IgD-negative memory B cell (primary cell): Measurements from ENCODE around the gene TMEM178A. TPM values are rescaled to one million over a fixed set of nuclear protein-coding genes. Genes with fewer than 3 reads are reported as not detected.
A peak's percentile ranks its signal among the peaks of the same experiment; 100 is the strongest.

ENCODE experiments used
- H3K27ac Mint-ChIP-seq, 3 donors: one replicate each; pipeline ENCODE4 v1.8.0; 2020 to 2022; ENCODE audit warnings: mild to moderate bottlenecking in 3 of 3, mixed read lengths in 3 of 3, moderate library complexity in 1 of 3
- H3K27me3 Mint-ChIP-seq: one replicate; pipeline ENCODE4 v1.8.0; 2021; ENCODE audit warnings: mixed read lengths
- H3K36me3 Mint-ChIP-seq: one replicate; pipeline ENCODE4 v1.8.0; 2020; ENCODE audit warnings: mild to moderate bottlenecking, mixed read lengths
- H3K4me1 Mint-ChIP-seq, 3 donors: one replicate each; pipeline ENCODE4 v1.8.0; 2020 to 2022; ENCODE audit warnings: mixed read lengths in 3 of 3, mild to moderate bottlenecking in 1 of 3
- H3K4me3 Mint-ChIP-seq, 4 donors: one replicate each; pipeline ENCODE4 v1.8.0; 2020 to 2022; ENCODE audit warnings: mild to moderate bottlenecking in 4 of 4, mixed read lengths in 4 of 4, moderate library complexity in 3 of 4
- H3K9me3 Mint-ChIP-seq, 3 donors: one replicate each; pipeline ENCODE4 v1.8.0; 2020 to 2021; ENCODE audit warnings: mixed read lengths in 3 of 3, mild to moderate bottlenecking in 1 of 3
- polyA plus RNA-seq: library from polyadenylated mRNA; unstranded; fragments of 300-500 nt; fragmentation: Illumina TruSeq; gene quantifications from one replicate; pipeline ENCODE4 v1.2.3, GENCODE V29; 2021

The TMEM178A gene
- polyA plus RNA-seq, 1 donor from 2014 or later: not detected

DNA sequence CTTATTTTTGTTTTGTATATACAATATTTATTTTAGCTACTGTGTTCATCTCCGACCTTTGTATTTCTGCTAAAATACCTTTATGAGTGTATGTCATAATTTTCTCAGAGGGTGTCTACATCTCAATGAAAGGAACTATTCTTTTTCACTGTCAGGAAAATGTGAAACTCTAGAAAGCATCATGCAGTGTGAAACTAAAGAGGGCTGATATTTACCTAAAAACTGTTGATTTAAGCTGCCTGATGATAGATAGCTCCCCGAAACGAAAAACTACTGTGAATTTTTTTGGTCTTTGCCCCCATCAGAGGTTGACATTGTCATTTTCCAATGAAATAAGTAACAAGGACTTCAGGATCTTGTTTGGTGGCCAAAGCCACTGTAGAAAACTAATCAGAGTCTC is 38.8 kb downstream of the TMEM178A start:
- H3K27ac Mint-ChIP-seq: no peak overlapping the region
- peaks cover 11% of the 10 kb centered on the region for H3K27me3 Mint-ChIP-seq
- H3K9me3 Mint-ChIP-seq: peaks cover 5 to 16% (median 11%) of the 10 kb centered on the region in 3 donors
- no peak overlapping the region for H3K4me3 Mint-ChIP-seq
- peaks cover 2% of the 10 kb centered on the region for H3K36me3 Mint-ChIP-seq
- no peaks in the 10 kb centered on the region for H3K4me1 Mint-ChIP-seq

GRCh38 chr2:39705638-39706037 is 39.9 kb downstream of the TMEM178A start:
- H3K27ac Mint-ChIP-seq: no peak overlapping the region
- peaks cover 2% of the 10 kb centered on the region for H3K36me3 Mint-ChIP-seq
- peaks cover 0 to 16% (median 8%) of the 10 kb centered on the region in 3 donors for H3K9me3 Mint-ChIP-seq
- no peak overlapping the region for H3K4me3 Mint-ChIP-seq
- peaks cover 0 to under 1% (median 0%) of the 10 kb centered on the region in 3 donors for H3K4me1 Mint-ChIP-seq
- H3K27me3 Mint-ChIP-seq: peaks cover 12% of the 10 kb centered on the region

GRCh38 chr2:39706312-39706711 is 40.6 kb downstream of the TMEM178A start:
- Mint-ChIP-seq H3K27ac (no peak overlapping the region), H3K36me3 (peaks cover 2% of the 10 kb centered on the region), H3K9me3 (peaks cover 0 to 10% (median 6%) of the 10 kb centered on the region in 3 donors), H3K27me3 (peaks cover 12% of the 10 kb centered on the region), H3K4me1 (peaks cover 0 to 3% (median 0%) of the 10 kb centered on the region in 3 donors), H3K4me3 (no peak overlapping the region)

DNA sequence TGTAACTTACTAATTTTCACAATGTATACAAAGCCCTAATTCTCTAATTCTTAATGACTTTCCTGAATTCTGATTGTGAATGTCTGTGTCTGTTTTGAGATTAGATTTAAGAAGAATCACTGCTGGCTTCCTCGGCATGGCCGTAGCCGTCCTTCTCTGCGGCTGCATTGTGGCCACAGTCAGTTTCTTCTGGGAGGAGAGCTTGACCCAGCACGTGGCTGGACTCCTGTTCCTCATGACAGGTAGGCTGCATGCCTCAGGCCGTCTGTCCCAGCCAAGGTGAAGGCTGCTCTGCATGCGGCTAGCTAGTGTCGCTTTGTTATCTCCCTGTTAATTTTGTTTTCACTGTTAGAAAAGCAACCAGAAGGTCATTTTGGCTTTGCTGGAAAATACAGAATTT is 41.2 kb downstream of the TMEM178A start:
- no peak overlapping the region for H3K4me3 Mint-ChIP-seq
- H3K4me1 Mint-ChIP-seq: peaks cover 0 to 3% (median 0%) of the 10 kb centered on the region in 3 donors
- peak overlapping the region in 1 of 3 donors; percentile 32 for H3K27ac Mint-ChIP-seq
- H3K36me3 Mint-ChIP-seq: peaks cover 2% of the 10 kb centered on the region
- H3K9me3 Mint-ChIP-seq: peaks cover 0 to 5% (median 5%) of the 10 kb centered on the region in 3 donors
- peaks cover 12% of the 10 kb centered on the region for H3K27me3 Mint-ChIP-seq

- Mint-ChIP-seq H3K9me3 (peaks cover 0 to 3% (median 0%) of the 10 kb centered on the region in 3 donors), H3K27ac (no peak overlapping the region), H3K27me3 (peaks cover 14% of the 10 kb centered on the region), H3K4me3 (no peak overlapping the region), H3K4me1 (peaks cover 0 to 3% (median 0%) of the 10 kb centered on the region in 3 donors), H3K36me3 (peaks cover 2% of the 10 kb centered on the region)
Measured at GRCh38 chr2:39708003-39708402, 42.3 kb downstream of the TMEM178A start.

- Mint-ChIP-seq H3K9me3 (peaks cover 0 to 3% (median 0%) of the 10 kb centered on the region in 3 donors), H3K4me3 (no peak overlapping the region), H3K27me3 (peaks cover 16% of the 10 kb centered on the region), H3K4me1 (peaks cover 0 to 5% (median 0%) of the 10 kb centered on the region in 3 donors), H3K36me3 (no peaks in the 10 kb centered on the region), H3K27ac (no peak overlapping the region)
Measured at GRCh38 chr2:39710807-39711206, 45.1 kb downstream of the TMEM178A start.

GRCh38 chr2:39712953-39713352 is 47.2 kb downstream of the TMEM178A start:
- Mint-ChIP-seq H3K27ac (no peak overlapping the region), H3K4me1 (peaks cover 0 to 5% (median 0%) of the 10 kb centered on the region in 3 donors), H3K9me3 (peaks cover 0 to 2% (median 0%) of the 10 kb centered on the region in 3 donors), H3K36me3 (no peaks in the 10 kb centered on the region), H3K27me3 (peaks cover 9% of the 10 kb centered on the region), H3K4me3 (no peak overlapping the region)

- Mint-ChIP-seq H3K4me3 (no peak overlapping the region), H3K9me3 (no peaks in the 10 kb centered on the region), H3K4me1 (peaks cover 0 to 5% (median 0%) of the 10 kb centered on the region in 3 donors), H3K36me3 (no peaks in the 10 kb centered on the region), H3K27me3 (peaks cover 5% of the 10 kb centered on the region), H3K27ac (no peak overlapping the region)
Measured at GRCh38 chr2:39715095-39715494, 49.4 kb downstream of the TMEM178A start.

GRCh38 chr2:39715822-39716221 is 50.1 kb downstream of the TMEM178A start:
- Mint-ChIP-seq H3K4me3 (no peak overlapping the region), H3K36me3 (no peaks in the 10 kb centered on the region), H3K9me3 (no peaks in the 10 kb centered on the region), H3K4me1 (peaks cover 0 to 3% (median 0%) of the 10 kb centered on the region in 3 donors), H3K27ac (no peak overlapping the region), H3K27me3 (peaks cover 7% of the 10 kb centered on the region)

DNA sequence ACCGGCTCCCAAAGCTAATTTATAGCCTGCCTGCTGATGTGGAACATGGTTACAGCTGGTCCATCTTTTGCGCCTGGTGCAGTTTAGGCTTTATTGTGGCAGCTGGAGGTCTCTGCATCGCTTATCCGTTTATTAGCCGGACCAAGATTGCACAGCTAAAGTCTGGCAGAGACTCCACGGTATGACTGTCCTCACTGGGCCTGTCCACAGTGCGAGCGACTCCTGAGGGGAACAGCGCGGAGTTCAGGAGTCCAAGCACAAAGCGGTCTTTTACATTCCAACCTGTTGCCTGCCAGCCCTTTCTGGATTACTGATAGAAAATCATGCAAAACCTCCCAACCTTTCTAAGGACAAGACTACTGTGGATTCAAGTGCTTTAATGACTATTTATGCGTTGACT is 51.4 kb downstream of the TMEM178A start:
- no peaks in the 10 kb centered on the region for H3K9me3 Mint-ChIP-seq
- peaks cover 0 to 2% (median 0%) of the 10 kb centered on the region in 3 donors for H3K4me1 Mint-ChIP-seq
- H3K27ac Mint-ChIP-seq: no peak overlapping the region
- peaks cover 7% of the 10 kb centered on the region for H3K27me3 Mint-ChIP-seq
- no peak overlapping the region for H3K4me3 Mint-ChIP-seq
- no peaks in the 10 kb centered on the region for H3K36me3 Mint-ChIP-seq

GRCh38 chr2:39718483-39718882 is 52.8 kb downstream of the TMEM178A start:
- H3K27ac Mint-ChIP-seq: no peak overlapping the region

DNA sequence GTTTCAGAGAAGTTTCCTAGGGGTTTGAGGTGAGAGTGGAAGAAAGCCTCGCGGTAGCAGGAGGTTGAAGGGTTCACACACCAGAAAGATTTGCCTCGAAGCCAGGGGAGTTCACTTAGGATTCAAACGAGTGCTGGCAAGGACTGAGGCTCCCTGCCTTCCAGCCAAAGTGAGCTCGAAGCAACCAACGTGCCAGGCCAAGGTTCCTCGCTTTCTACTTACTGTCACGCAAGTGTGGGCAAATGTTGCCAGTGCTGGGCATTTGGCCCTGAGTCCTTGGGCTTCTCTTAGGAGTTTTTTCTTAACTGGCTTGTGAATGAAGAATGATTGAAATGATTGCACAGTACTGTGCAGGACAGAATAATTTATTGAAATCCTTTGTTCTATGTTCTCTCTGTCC is 53.6 kb downstream of the TMEM178A start:
- H3K4me1 Mint-ChIP-seq: no peaks in the 10 kb centered on the region
- H3K36me3 Mint-ChIP-seq: no peaks in the 10 kb centered on the region
- H3K4me3 Mint-ChIP-seq: no peak overlapping the region
- peaks cover 2% of the 10 kb centered on the region for H3K27me3 Mint-ChIP-seq
- no peaks in the 10 kb centered on the region for H3K9me3 Mint-ChIP-seq
- H3K27ac Mint-ChIP-seq: no peak overlapping the region

More at GRCh38 chr2:39718483-39718882, 52.8 kb downstream of the TMEM178A start:
- H3K4me1 Mint-ChIP-seq: peaks cover 0 to 2% (median 0%) of the 10 kb centered on the region in 3 donors
- H3K27me3 Mint-ChIP-seq: peaks cover 2% of the 10 kb centered on the region
- no peaks in the 10 kb centered on the region for H3K36me3 Mint-ChIP-seq
- H3K4me3 Mint-ChIP-seq: no peak overlapping the region
- no peaks in the 10 kb centered on the region for H3K9me3 Mint-ChIP-seq

- Mint-ChIP-seq H3K4me1 (no peaks in the 10 kb centered on the region), H3K27me3 (peaks cover 2% of the 10 kb centered on the region), H3K27ac (no peak overlapping the region), H3K36me3 (no peaks in the 10 kb centered on the region), H3K9me3 (no peaks in the 10 kb centered on the region), H3K4me3 (no peak overlapping the region)
Measured at GRCh38 chr2:39720970-39721369, 55.3 kb downstream of the TMEM178A start.

DNA sequence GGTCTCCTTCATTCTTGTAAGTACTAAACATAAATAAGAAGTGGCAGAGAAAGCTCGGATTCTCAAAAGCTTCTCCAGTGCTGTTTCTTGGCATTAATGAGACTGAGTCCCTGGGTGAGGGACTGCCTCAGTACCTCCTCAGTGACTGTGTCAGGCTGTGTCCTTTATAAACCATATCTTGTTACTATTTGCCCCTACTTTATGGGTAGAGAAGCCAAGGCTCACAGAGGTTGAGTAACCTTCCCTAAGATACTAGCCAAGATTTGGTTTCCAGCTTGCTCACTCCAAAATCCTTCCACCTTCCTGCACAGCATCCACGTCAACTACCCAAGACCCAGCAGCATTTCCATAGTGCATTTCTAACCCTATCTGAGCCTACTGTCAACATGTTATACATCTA is 57.8 kb downstream of the TMEM178A start:
- Mint-ChIP-seq H3K27ac (no peak overlapping the region), H3K4me3 (no peak overlapping the region), H3K4me1 (peaks cover 0 to 4% (median 2%) of the 10 kb centered on the region in 3 donors), H3K9me3 (no peaks in the 10 kb centered on the region), H3K36me3 (peaks cover 2% of the 10 kb centered on the region), H3K27me3 (peaks cover 2% of the 10 kb centered on the region)

GRCh38 chr2:39723946-39724827 is 58.5 kb downstream of the TMEM178A start:
- H3K27me3 Mint-ChIP-seq: peaks cover 2% of the 10 kb centered on the region
- H3K27ac Mint-ChIP-seq: no peak overlapping the region
- H3K9me3 Mint-ChIP-seq: no peaks in the 10 kb centered on the region

GRCh38 chr2:39724828-39725144 is 59.1 kb downstream of the TMEM178A start:
- Mint-ChIP-seq H3K4me3 (no peak overlapping the region), H3K36me3 (peaks cover 2% of the 10 kb centered on the region)

More at GRCh38 chr2:39723946-39724827, 58.5 kb downstream of the TMEM178A start:
- Mint-ChIP-seq H3K4me1 (peaks cover 4 to 5% (median 5%) of the 10 kb centered on the region in 3 donors), H3K4me3 (no peak overlapping the region), H3K36me3 (peaks cover 2% of the 10 kb centered on the region)

More at GRCh38 chr2:39724828-39725144, 59.1 kb downstream of the TMEM178A start:
- Mint-ChIP-seq H3K4me1 (peaks cover 4 to 5% (median 5%) of the 10 kb centered on the region in 3 donors), H3K9me3 (no peaks in the 10 kb centered on the region), H3K27me3 (peaks cover 2% of the 10 kb centered on the region), H3K27ac (no peak overlapping the region)
